Mucosa of descending colon (tissue), 3 donors: ENCODE measurements around the gene TMEM86A. TPM values are rescaled to one million over a fixed set of nuclear protein-coding genes. Genes with fewer than 3 reads are reported as not detected.

Experiments
- ATAC-seq: fragments of 200-7000 bp; cut with Tn5 transposase; one replicate; pipeline ENCODE4 v1.9.1; 2020; ENCODE audit warnings: mild to moderate bottlenecking, moderate library complexity
- DNase-seq, 3 donors: peaks; one replicate each; pipeline ENCODE4 v3.0.0-alpha.2; 2020
- H3K36me3 ChIP-seq: fragments of 200-600 bp; one replicate; pipeline ENCODE4 v1.8.0; 2021; ENCODE audit warnings: low read depth, mild to moderate bottlenecking
- H3K4me1 ChIP-seq: fragments of 200-600 bp; one replicate; pipeline ENCODE4 v1.8.0; 2021; ENCODE audit warnings: low read depth, mild to moderate bottlenecking
- H3K4me3 ChIP-seq: fragments of 200-600 bp; one replicate; pipeline ENCODE4 v1.8.0; 2021; ENCODE audit warnings: mild to moderate bottlenecking
- H3K9me3 ChIP-seq: fragments of 200-600 bp; one replicate; pipeline ENCODE4 v1.8.0; 2021; ENCODE audit warnings: mild to moderate bottlenecking
- CTCF ChIP-seq: fragments of 200-600 bp; IDR thresholded peaks from one replicate; pipeline ENCODE4 v1.8.0; 2022; ENCODE audit warnings: antibody characterized with exemption, mild to moderate bottlenecking
- intact Hi-C, 2 donors: fragments of 100-400 bp; cut with DNase I in 1 of 2; cut with micrococcal nuclease in 1 of 2; formaldehyde crosslinking; loops; one replicate each; pipeline versions ENCODE4 v1.11.0 to v1.11.1; 2022; cut with DNase I, micrococcal nuclease
- total RNA-seq, 3 donors: library from RNA; stranded (reverse); fragmentation: NEBNext Ultra II Directional in 2 of 3; extraction: Animal tissue kit (Norgen Biotek cat#: 25700) in 2 of 3; gene quantifications; one replicate each; pipeline versions ENCODE4 v1.2.1 to v1.2.4, GENCODE V29; 2021 to 2023
- donor health status: DM: no; HTN: no; CAD: no; lungs with moderate emphysema.
- donor health status: DM: no; HTN: no; CAD: no.
- donor health status: DM: no; HTN: yes; CAD: no.

Gene TMEM86A
- total RNA-seq, 3 donors from 2014 or later: 1.7 to 6.0 (median 5.0) TPM

GRCh38 chr11:18752502-18752901, 53.9 kb downstream of the TMEM86A start:
- TF ChIP-seq CTCF: no peak
- DNase-seq: no peak
- Histone ChIP-seq H3K9me3 (no peaks in the 10 kb centered on the region), H3K36me3 (no peaks in the 10 kb centered on the region), H3K4me1 (no peaks in the 10 kb centered on the region), H3K4me3 (no peak overlapping the region)
- intact Hi-C loops: no loop called here
- ATAC-seq: no peak

- H3K4me3 ChIP-seq: no peak overlapping the region
- intact Hi-C loops: no loop called here
- DNase-seq (no peak), ATAC-seq (no peak)
- H3K36me3 ChIP-seq: no peaks in the 10 kb centered on the region
- TF ChIP-seq CTCF: no peak
- H3K9me3 ChIP-seq: no peaks in the 10 kb centered on the region
- H3K4me1 ChIP-seq: no peaks in the 10 kb centered on the region
These were observed 55.7 kb downstream of the TMEM86A start for GRCh38 chr11:18754308-18754707.

Other genes starting within 250 kb of the TMEM86A start
- not detected for gene LDHAL6A, start 242.9 kb upstream of the TMEM86A start, total RNA-seq
- 10 to 100 TPM; 60.6 to 71.1 (median 64.9) TPM for gene TSG101, start 171.8 kb upstream of the TMEM86A start, total RNA-seq
- gene UEVLD, start 110.0 kb upstream of the TMEM86A start, total RNA-seq: 10 to 100 TPM; 34.8 to 36.7 (median 35.3) TPM
- 1 to 10 TPM; 2.8 to 3.8 (median 3.3) TPM for gene MISFA, start 99.0 kb upstream of the TMEM86A start, total RNA-seq
- 10 to 100 TPM; 18.5 to 20.2 (median 18.6) TPM for gene SPTY2D1, start 64.4 kb upstream of the TMEM86A start, total RNA-seq
- gene IGSF22, start 27.4 kb downstream of the TMEM86A start, total RNA-seq: 1 to 10 TPM; 1.1 to 1.5 (median 1.5) TPM
- gene PTPN5, start 93.0 kb downstream of the TMEM86A start, total RNA-seq: under 1 TPM; 0.14 to 0.92 (median 0.17) TPM
- not detected for gene MRGPRX1, start 240.6 kb downstream of the TMEM86A start, total RNA-seq